ENCODE data around the gene C19orf38.
"Not testable (repeated sequence)": the region's sequence is repeated elsewhere in the genome, so short reads cannot be mapped to it uniquely, and the experiment has no call there.

GRCh38 chr19:10837649-10838048, 10.6 kb upstream of the C19orf38 start:
- TF ChIP-seq, protein P1, sequence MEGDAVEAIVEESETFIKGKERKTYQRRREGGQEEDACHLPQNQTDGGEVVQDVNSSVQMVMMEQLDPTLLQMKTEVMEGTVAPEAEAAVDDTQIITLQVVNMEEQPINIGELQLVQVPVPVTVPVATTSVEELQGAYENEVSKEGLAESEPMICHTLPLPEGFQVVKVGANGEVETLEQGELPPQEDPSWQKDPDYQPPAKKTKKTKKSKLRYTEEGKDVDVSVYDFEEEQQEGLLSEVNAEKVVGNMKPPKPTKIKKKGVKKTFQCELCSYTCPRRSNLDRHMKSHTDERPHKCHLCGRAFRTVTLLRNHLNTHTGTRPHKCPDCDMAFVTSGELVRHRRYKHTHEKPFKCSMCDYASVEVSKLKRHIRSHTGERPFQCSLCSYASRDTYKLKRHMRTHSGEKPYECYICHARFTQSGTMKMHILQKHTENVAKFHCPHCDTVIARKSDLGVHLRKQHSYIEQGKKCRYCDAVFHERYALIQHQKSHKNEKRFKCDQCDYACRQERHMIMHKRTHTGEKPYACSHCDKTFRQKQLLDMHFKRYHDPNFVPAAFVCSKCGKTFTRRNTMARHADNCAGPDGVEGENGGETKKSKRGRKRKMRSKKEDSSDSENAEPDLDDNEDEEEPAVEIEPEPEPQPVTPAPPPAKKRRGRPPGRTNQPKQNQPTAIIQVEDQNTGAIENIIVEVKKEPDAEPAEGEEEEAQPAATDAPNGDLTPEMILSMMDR (IDR thresholded peaks at IDR 0.05): not testable (repeated sequence)
- TF ChIP-seq POLR2AphosphoS5 (IDR thresholded peaks at IDR 0.05): not testable (repeated sequence)
